GM21717 (cell line): ENCODE results near the gene PNRC1.
"Not testable (repeated sequence)": the region's sequence is repeated elsewhere in the genome, so short reads cannot be mapped to it uniquely, and the experiment has no call there.

Source experiments
- ATAC-seq: cut with Tn5 transposase; IDR thresholded peaks from one replicate; pipeline ENCODE4 v1.9.1; 2021; ENCODE audit warnings: mild to moderate bottlenecking, moderate library complexity; ENCODE audit not compliant: unreplicated experiment

PNRC1 gene

GRCh38 chr6:89080281-89081128, at the start of gene PNRC1:
TSS of gene PNRC1 (plus strand) at chr6:89080751. CDS start at chr6:89080895, 144 bp downstream.
- ATAC-seq: peak; percentile 76

- ATAC-seq: no peak
These were observed 48.0 kb upstream of the PNRC1 start for GRCh38 chr6:89032599-89032998.

GRCh38 chr6:89033461-89033860, 47.1 kb upstream of the PNRC1 start:
- no peak for ATAC-seq

GRCh38 chr6:89034116-89034515, 46.4 kb upstream of the PNRC1 start:
- not testable (repeated sequence) for ATAC-seq

GRCh38 chr6:89034586-89035251, 45.8 kb upstream of the PNRC1 start:
- ATAC-seq: no peak

- ATAC-seq: no peak
These were observed 45.1 kb upstream of the PNRC1 start for GRCh38 chr6:89035252-89036101.

GRCh38 chr6:89037141-89037900, 43.2 kb upstream of the PNRC1 start:
- no peak for ATAC-seq

GRCh38 chr6:89037901-89038293, 42.7 kb upstream of the PNRC1 start:
- not testable (repeated sequence) for ATAC-seq

- no peak for ATAC-seq
These were observed 37.9 kb upstream of the PNRC1 start for GRCh38 chr6:89042664-89043063.

- ATAC-seq: no peak
These were observed 36.1 kb upstream of the PNRC1 start for GRCh38 chr6:89044328-89045010.

- no peak for ATAC-seq
These were observed 35.6 kb upstream of the PNRC1 start for GRCh38 chr6:89045011-89045387.

- ATAC-seq: no peak
These were observed 35.0 kb upstream of the PNRC1 start for GRCh38 chr6:89045576-89045975.

- ATAC-seq: no peak
These were observed 33.1 kb upstream of the PNRC1 start for GRCh38 chr6:89047473-89047872.

- no peak for ATAC-seq
These were observed 32.1 kb upstream of the PNRC1 start for GRCh38 chr6:89048288-89048923.

GRCh38 chr6:89048985-89049384, 31.6 kb upstream of the PNRC1 start:
- no peak for ATAC-seq

- no peak for ATAC-seq
These were observed 30.4 kb upstream of the PNRC1 start for GRCh38 chr6:89050155-89050554.

GRCh38 chr6:89050697-89051096, 29.9 kb upstream of the PNRC1 start:
- ATAC-seq: no peak

GRCh38 chr6:89051676-89052075, 28.9 kb upstream of the PNRC1 start:
- ATAC-seq: no peak

- no peak for ATAC-seq
These were observed 26.3 kb upstream of the PNRC1 start for GRCh38 chr6:89054208-89054607.

- no peak for ATAC-seq
These were observed 22.8 kb upstream of the PNRC1 start for GRCh38 chr6:89057759-89058158.
